ENCODE data around the gene GYPA. TPM values are rescaled to one million over a fixed set of nuclear protein-coding genes. Genes with fewer than 3 reads are reported as not detected.
A peak's percentile ranks its signal among the peaks of the same experiment; 100 is the strongest.
"Not testable (repeated sequence)": the region's sequence is repeated elsewhere in the genome, so short reads cannot be mapped to it uniquely, and the experiment has no call there.

Gene GYPA
- total RNA-seq, 2 donors from 2014 or later = not detected

- no peak for ATAC-seq
- intact Hi-C loops (cut with DNase I) = loop anchor here (10.0 kb wide), 1 partner anchor 883 kb away; no protein-coding TSS in a partner anchor
Observed at GRCh38 chr4:144171697-144172096, 31.2 kb upstream of the GYPA start.

GRCh38 chr4:144169211-144169610 is 28.7 kb upstream of the GYPA start:
- Histone ChIP-seq H3K27me3 (no peaks in the 10 kb centered on the region), H3K9me3 (peaks cover 0 to 3% (median 0%) of the 10 kb centered on the region in 3 donors), H3K36me3 (replicated peaks in 1 of 2; ENCODE audit: insufficient read depth in 1 of 2, low read depth in 2 of 2) (no peaks in the 10 kb centered on the region), H3K27ac (no peak overlapping the region), H3K4me3 (no peak overlapping the region), H3K4me1 (no peaks in the 10 kb centered on the region)
- intact Hi-C loops (cut with DNase I) = no loop called here
- 82 to 84% methylated on average over 3 of the region's 3 CpGs for WGBS, 2 donors
- no peak for TF ChIP-seq POLR2A (IDR thresholded peaks at IDR 0.05)
- no peak for TF ChIP-seq CTCF (IDR thresholded peaks at IDR 0.05)
- ATAC-seq (no peak), DNase-seq (no peak)

More at GRCh38 chr4:144171697-144172096, 31.2 kb upstream of the GYPA start:
- TF ChIP-seq POLR2A (IDR thresholded peaks at IDR 0.05) (no peak), CTCF (IDR thresholded peaks at IDR 0.05) (no peak)
- H3K4me1 ChIP-seq = no peaks in the 10 kb centered on the region
- H3K36me3 ChIP-seq (replicated peaks in 1 of 2; ENCODE audit: insufficient read depth in 1 of 2, low read depth in 2 of 2) = no peaks in the 10 kb centered on the region
- no peak overlapping the region for H3K4me3 ChIP-seq
- no peak overlapping the region for H3K27ac ChIP-seq
- 62 to 81% methylated on average over 1 to 2 of the region's 2 CpGs for WGBS, 2 donors
- no peaks in the 10 kb centered on the region for H3K9me3 ChIP-seq
- no peaks in the 10 kb centered on the region for H3K27me3 ChIP-seq
- no peak for DNase-seq

- 71 to 84% methylated on average over 2 of the region's 2 CpGs for WGBS, 2 donors
- intact Hi-C loops (cut with DNase I) = no loop called here
- ATAC-seq = no peak
- H3K4me1 ChIP-seq = no peaks in the 10 kb centered on the region
- H3K27ac ChIP-seq = no peak overlapping the region
- no peaks in the 10 kb centered on the region for H3K27me3 ChIP-seq
- H3K4me3 ChIP-seq = no peak overlapping the region
- H3K36me3 ChIP-seq (replicated peaks in 1 of 2; ENCODE audit: insufficient read depth in 1 of 2, low read depth in 2 of 2) = no peaks in the 10 kb centered on the region
- DNase-seq = no peak
- no peaks in the 10 kb centered on the region for H3K9me3 ChIP-seq
- TF ChIP-seq CTCF (IDR thresholded peaks at IDR 0.05) (no peak), POLR2A (IDR thresholded peaks at IDR 0.05) (no peak)
Observed at GRCh38 chr4:144154044-144154443, 13.5 kb upstream of the GYPA start.

- H3K4me3 ChIP-seq; H3K36me3 ChIP-seq (replicated peaks in 1 of 2; ENCODE audit: insufficient read depth in 1 of 2, low read depth in 2 of 2); H3K27ac ChIP-seq; H3K27me3 ChIP-seq; H3K9me3 ChIP-seq; intact Hi-C loops (cut with DNase I); H3K4me1 ChIP-seq: not testable (repeated sequence)
- DNase-seq = peak in 3 of 4 donors; percentile 16 to 36 (median 17)
- TF ChIP-seq CTCF (IDR thresholded peaks at IDR 0.05) = peak; percentile 40 to 76 (median 65)
- 33 to 38% methylated on average over 4 of the region's 4 CpGs for WGBS, 2 donors
- peak; percentile 55 for ATAC-seq
Observed at GRCh38 chr4:144142690-144143326, 2.3 kb upstream of the GYPA start.

GRCh38 chr4:144141493-144141892 is 975 bp upstream of the GYPA start:
- no peaks in the 10 kb centered on the region for H3K9me3 ChIP-seq
- DNase-seq (no peak), ATAC-seq (no peak)
- intact Hi-C loops (cut with DNase I) = no loop called here
- no peaks in the 10 kb centered on the region for H3K36me3 ChIP-seq (replicated peaks in 1 of 2; ENCODE audit: insufficient read depth in 1 of 2, low read depth in 2 of 2)
- H3K27me3 ChIP-seq = no peaks in the 10 kb centered on the region
- 70 to 74% methylated on average over 2 of the region's 2 CpGs for WGBS, 2 donors
- H3K4me3 ChIP-seq = no peak overlapping the region
- H3K4me1 ChIP-seq = no peaks in the 10 kb centered on the region
- no peak overlapping the region for H3K27ac ChIP-seq
- TF ChIP-seq CTCF (IDR thresholded peaks at IDR 0.05) (no peak), POLR2A (IDR thresholded peaks at IDR 0.05) (no peak)

- H3K4me1 ChIP-seq; H3K9me3 ChIP-seq; H3K36me3 ChIP-seq (replicated peaks in 1 of 2; ENCODE audit: insufficient read depth in 1 of 2, low read depth in 2 of 2); H3K27ac ChIP-seq; ATAC-seq; H3K4me3 ChIP-seq; H3K27me3 ChIP-seq; intact Hi-C loops (cut with DNase I); DNase-seq: not testable (repeated sequence)
- 56 to 63% methylated on average over 4 of the region's 4 CpGs for WGBS, 2 donors
Observed at GRCh38 chr4:144139991-144140390, 527 bp downstream of the GYPA start.

- H3K4me3 ChIP-seq; intact Hi-C loops (cut with DNase I); DNase-seq; H3K27me3 ChIP-seq; ATAC-seq; H3K36me3 ChIP-seq (replicated peaks in 1 of 2; ENCODE audit: insufficient read depth in 1 of 2, low read depth in 2 of 2); H3K4me1 ChIP-seq; H3K27ac ChIP-seq; H3K9me3 ChIP-seq: not testable (repeated sequence)
- WGBS, 2 donors = 68 to 79% methylated on average over 2 of the region's 2 CpGs
Observed at GRCh38 chr4:144139547-144139946, 971 bp downstream of the GYPA start.

All from body of pancreas (tissue), 4 donors.